Esophagus muscularis mucosa (tissue), 2 donors: ENCODE data around the gene HOXD9.

Source experiments
- POLR2A ChIP-seq: fragments of 450-650 bp; IDR thresholded peaks from one replicate; pipeline ENCODE4 v1.6.1; 2017; ENCODE audit warnings: antibody characterized with exemption, moderate library complexity, mild to moderate bottlenecking, low read depth
- POLR2AphosphoS5 ChIP-seq, 2 donors: sonication (generic); formaldehyde crosslinking; IDR thresholded peaks; one replicate each; pipeline ENCODE4 v1.6.1; 2017; ENCODE audit warnings: antibody characterized with exemption in 2 of 2

DNA sequence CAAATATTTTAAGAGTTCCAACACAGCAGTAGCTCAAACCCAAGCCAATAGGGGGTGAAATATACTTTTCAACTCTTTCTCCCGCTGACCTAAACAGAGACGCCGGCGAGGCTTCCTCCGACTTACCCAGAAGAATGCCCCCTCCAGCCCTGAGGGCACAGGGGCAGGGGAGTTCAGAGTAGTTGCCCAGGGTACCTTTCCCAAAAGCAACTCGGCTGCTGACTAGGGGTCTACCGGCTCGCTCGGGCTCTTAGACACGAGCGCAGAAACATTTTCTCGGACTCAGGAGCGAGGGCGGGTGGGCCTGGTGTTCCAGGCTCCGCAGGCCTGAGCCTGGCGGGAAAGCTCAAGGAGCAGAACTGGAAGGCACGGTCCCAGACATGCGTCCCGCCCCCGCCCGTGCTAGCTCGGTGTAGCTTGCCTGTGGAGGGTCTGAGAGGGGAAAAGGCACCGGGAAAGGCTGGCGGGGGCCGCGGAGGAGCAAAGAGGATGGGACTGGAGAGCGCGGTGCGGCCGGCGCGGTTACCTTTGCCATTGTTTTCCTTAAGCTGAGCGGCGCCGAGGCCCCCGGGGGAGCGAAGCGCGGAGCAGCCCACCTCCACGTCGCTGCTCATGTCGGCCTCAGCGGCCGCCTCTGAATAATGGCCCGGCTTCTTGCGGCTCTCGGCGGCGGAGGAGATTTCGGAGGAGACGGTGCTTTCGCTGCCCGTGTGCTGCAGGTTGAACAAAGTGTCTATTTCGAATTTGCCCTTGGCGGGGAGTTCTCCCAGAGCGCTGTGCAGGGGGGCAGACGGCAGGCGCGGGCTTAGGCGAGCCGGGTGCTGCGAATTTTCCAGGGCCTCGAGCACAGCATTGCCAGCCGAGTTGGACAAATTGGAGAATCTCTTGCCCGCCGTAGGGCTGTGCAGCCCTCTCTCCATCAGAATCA is 39.4 kb upstream of the HOXD9 start:
- TF ChIP-seq POLR2AphosphoS5 (IDR thresholded peaks at IDR 0.05), result no peak
- no peak for TF ChIP-seq POLR2A
